Prostate gland (tissue), 2 donors: Measurements from ENCODE around the gene PDE4D.

Experiments used
- CTCF ChIP-seq, 4 experiments: fragments of 200-600 bp in 2 of 4; fragments of 450-650 bp in 2 of 4; sonication (generic) in 2 of 4; IDR thresholded peaks; 1 replicate in 3 of 4; 2 replicates in 1 of 4; pipeline ENCODE4 v1.5.1; 2016 to 2019; ENCODE audit warnings: antibody characterized with exemption in 4 of 4, mild to moderate bottlenecking in 2 of 4, moderate library complexity in 2 of 4
- POLR2AphosphoS5 ChIP-seq: sonication (generic); formaldehyde crosslinking; IDR thresholded peaks from one replicate; pipeline ENCODE4 v1.6.1; 2017; ENCODE audit warnings: antibody characterized with exemption

GRCh38 chr5:59198832-59199231 is 694.7 kb downstream of the PDE4D start:
- no peak for TF ChIP-seq POLR2AphosphoS5
- no peak for TF ChIP-seq CTCF (IDR thresholded peaks at IDR 0.05)
